Endothelial cell of umbilical vein (primary cell): ENCODE data around the gene WDR18. TPM values are rescaled to one million over a fixed set of nuclear protein-coding genes. Genes with fewer than 3 reads are reported as not detected.

Source experiments
- BruUV-seq: library from RNA; stranded (reverse); fragments of 400-500 nt; replicated peaks from 2 replicates; lab custom pipeline; 2021; lab: Mats Ljungman, UMichigan
- CTCF ChIA-PET: fragments of 300-600, 350-600 bp; sonication (Branson Sonifier 250); formaldehyde crosslinking; loops from one replicate; lab custom pipeline; 2021; ENCODE audit warnings: antibody characterized with exemption, inconsistent platforms; lab: Charles Lee
- POLR2A ChIA-PET: fragments of 300-600, 350-600 bp; sonication (Branson Sonifier 250); formaldehyde crosslinking; loops from one replicate; lab custom pipeline; 2021; ENCODE audit warnings: antibody characterized with exemption, inconsistent platforms; lab: Charles Lee
- DNase-seq: peaks from one replicate; pipeline ENCODE4 v3.0.0-alpha.2; 2011; ENCODE audit warnings: low read depth, low spot score
- FAIRE-seq: peaks from 2 replicates; lab custom pipeline; 2011; peaks lifted over from hg19 to GRCh38; lab: Jason Lieb, UNC
- H2AFZ ChIP-seq: 2 replicates; pipeline ENCODE4 v1.6.0; 2012; ENCODE audit warnings: low read depth, low read length, control low read depth, inconsistent platforms
- H3K27ac ChIP-seq: 2 replicates; pipeline ENCODE4 v1.5.1; 2011; ENCODE audit warnings: low read depth, mild to moderate bottlenecking, control low read depth, low read length, moderate library complexity; ENCODE audit not compliant: insufficient read depth
- H3K27me3 ChIP-seq, 2 experiments: 2 replicates each; pipeline versions ENCODE4 v1.6.0 to v1.6.1; 2011; ENCODE audit warnings: low read length in 2 of 2, mixed read lengths in 1 of 2; ENCODE audit not compliant: control insufficient read depth in 2 of 2, insufficient read depth in 2 of 2
- H3K36me3 ChIP-seq, 2 experiments: 2 replicates in 1 of 2; 3 replicates in 1 of 2; pipeline ENCODE4 v1.5.1; 2011; ENCODE audit warnings: low read length in 2 of 2, mild to moderate bottlenecking in 1 of 2, moderate library complexity in 1 of 2; ENCODE audit not compliant: control insufficient read depth in 2 of 2, insufficient read depth in 2 of 2; ENCODE audit errors: extremely low read depth in 1 of 2
- H3K4me1 ChIP-seq: 3 replicates; pipeline ENCODE4 v1.5.1; 2011; ENCODE audit warnings: mild to moderate bottlenecking, low read length; ENCODE audit not compliant: control insufficient read depth, insufficient read depth; ENCODE audit errors: extremely low read depth
- H3K4me2 ChIP-seq: 2 replicates; pipeline ENCODE4 v1.6.1; 2011; ENCODE audit warnings: low read length, control low read depth, mixed read lengths; ENCODE audit not compliant: insufficient read depth
- H3K4me3 ChIP-seq, 3 experiments: fragments of 200-600 bp in 1 of 3; sonication (generic), shearing (Covaris generic) in 1 of 3; replicated peaks in 1 of 3; 2 replicates each; pipeline ENCODE4 v1.5.1; 2011 to 2016; ENCODE audit warnings: control low read depth in 3 of 3, low read length in 3 of 3, mild to moderate bottlenecking in 2 of 3, inconsistent platforms in 1 of 3, low read depth in 1 of 3, moderate library complexity in 1 of 3; ENCODE audit not compliant: insufficient read depth in 1 of 3
- H3K79me2 ChIP-seq: 2 replicates; pipeline ENCODE4 v1.6.0; 2012; ENCODE audit warnings: low read length, inconsistent platforms; ENCODE audit not compliant: control insufficient read depth, insufficient read depth
- H3K9ac ChIP-seq: replicated peaks from 2 replicates; pipeline ENCODE3; 2011; ENCODE audit warnings: low read length, control low read depth; ENCODE audit not compliant: insufficient read depth; ENCODE audit errors: extremely low read depth
- H3K9me1 ChIP-seq: replicated peaks from 3 replicates; pipeline ENCODE4 v1.6.0; 2011; ENCODE audit warnings: mild to moderate bottlenecking, low read length; ENCODE audit not compliant: control insufficient read depth, insufficient read depth; ENCODE audit errors: extremely low read depth
- H3K9me3 ChIP-seq: replicated peaks from 2 replicates; pipeline ENCODE4 v1.5.1; 2012; ENCODE audit warnings: low read length, inconsistent platforms; ENCODE audit not compliant: control insufficient read depth, insufficient read depth
- H4K20me1 ChIP-seq: replicated peaks from 2 replicates; pipeline ENCODE3; 2011; ENCODE audit warnings: mild to moderate bottlenecking, low read length; ENCODE audit not compliant: control insufficient read depth, insufficient read depth; ENCODE audit errors: extremely low read depth
- EZH2 ChIP-seq: IDR thresholded peaks from 2 replicates; pipeline ENCODE4 v1.6.1; 2012; ENCODE audit warnings: borderline replicate concordance, low read depth, mild to moderate bottlenecking, moderate library complexity, low read length, inconsistent platforms; ENCODE audit not compliant: severe bottlenecking
- FOS ChIP-seq: IDR thresholded peaks from 2 replicates; pipeline ENCODE4 v1.6.1; 2011; ENCODE audit warnings: mild to moderate bottlenecking, low read length, moderate library complexity, borderline replicate concordance; ENCODE audit not compliant: insufficient read depth
- GATA2 ChIP-seq: IDR thresholded peaks from 2 replicates; pipeline ENCODE4 v1.7.0; 2011; ENCODE audit warnings: low read depth, mild to moderate bottlenecking, moderate library complexity, mixed read lengths, low read length; ENCODE audit not compliant: insufficient read length, insufficient read depth
- JUN ChIP-seq: IDR thresholded peaks from 2 replicates; pipeline ENCODE4 v1.6.1; 2011; ENCODE audit warnings: borderline replicate concordance, low read depth; ENCODE audit not compliant: insufficient read length, insufficient read depth
- MAX ChIP-seq: IDR thresholded peaks from 2 replicates; pipeline ENCODE4 v1.6.1; 2011; ENCODE audit not compliant: insufficient read depth, insufficient read length
- MYC ChIP-seq: IDR thresholded peaks from one replicate; pipeline ENCODE4 v1.6.1; 2011; ENCODE audit warnings: mild to moderate bottlenecking, low read depth, low read length
- POLR2A ChIP-seq: IDR thresholded peaks from 2 replicates; pipeline ENCODE4 v1.6.1; 2012; ENCODE audit warnings: low read depth, mild to moderate bottlenecking, control low read depth, low read length
- POLR2AphosphoS5 ChIP-seq: IDR thresholded peaks from 2 replicates; pipeline ENCODE4 v1.6.1; 2012; ENCODE audit warnings: low read depth, mild to moderate bottlenecking, control low read depth, low read length, moderate library complexity; ENCODE audit not compliant: insufficient read depth
- dilution Hi-C: fragments of 300-500 bp; cut with MboI; formaldehyde crosslinking; loops from one replicate; pipeline ENCODE4 v1.15.0; 2019; ENCODE audit warnings: low sequenced_read_pairs; ENCODE audit not compliant: extremely low pct_ligation_motif_present
- intact Hi-C: fragments of 100-400 bp; cut with micrococcal nuclease; formaldehyde crosslinking; loops from one replicate; pipeline ENCODE4 v1.10.0; 2022
- polyA plus RNA-seq, 4 experiments: library from polyadenylated mRNA; depleted of rRNA in 3 of 4; stranded (reverse) in 3 of 4; unstranded in 1 of 4; fragments of >200 nt; gene quantifications; 2 replicates each; pipeline versions ENCODE4 v1.2.1 to v1.2.3, GENCODE V29; 2011 to 2012; ENCODE audit warnings: missing spikeins in 1 of 4
- total RNA-seq: library from RNA; stranded (reverse); gene quantifications from 2 replicates; pipeline ENCODE4 v1.2.3, GENCODE V29; 2021
- TF ChIP-seq, protein P1 (sequence below), 2 donors: IDR thresholded peaks; 1 replicate in 1 of 2; 2 replicates in 1 of 2; pipeline ENCODE4 v1.5.1; 2011; ENCODE audit warnings: low read length in 2 of 2, mild to moderate bottlenecking in 2 of 2, moderate library complexity in 2 of 2, control low read depth in 1 of 2, inconsistent platforms in 1 of 2, low read depth in 1 of 2; ENCODE audit not compliant: insufficient read depth in 1 of 2; ENCODE audit errors: extremely low read depth in 1 of 2

Gene WDR18
- total and polyA plus RNA-seq, 2 donors (not counting 3 experiments of a cell fraction or from before 2014, with no cell fraction given), result 54.8 to 102 TPM

DNA sequence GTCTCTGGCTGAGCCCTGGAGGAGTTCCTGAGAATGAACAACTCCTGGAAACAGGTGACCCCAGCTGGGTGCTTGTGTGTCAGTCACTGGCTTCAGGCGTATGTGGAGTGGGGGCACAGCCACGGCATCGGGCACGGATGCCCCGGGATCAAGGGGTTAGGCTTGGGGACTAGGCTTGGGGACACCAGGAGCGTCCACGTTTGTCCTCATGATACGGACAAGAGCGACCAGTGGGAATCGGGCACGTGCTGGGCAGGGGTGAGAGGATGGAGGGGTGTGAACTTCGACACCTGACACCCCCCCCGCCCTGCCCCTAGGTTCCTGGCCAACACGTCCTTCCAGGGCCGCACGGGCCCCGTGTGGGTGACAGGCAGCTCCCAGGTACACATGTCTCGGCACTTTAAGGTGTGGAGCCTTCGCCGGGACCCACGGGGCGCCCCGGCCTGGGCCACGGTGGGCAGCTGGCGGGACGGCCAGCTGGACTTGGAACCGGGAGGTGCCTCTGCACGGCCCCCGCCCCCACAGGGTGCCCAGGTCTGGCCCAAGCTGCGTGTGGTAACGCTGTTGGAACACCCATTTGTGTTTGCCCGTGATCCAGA, 20.2 kb downstream of the WDR18 start:
- no peak overlapping the region for H3K4me3 ChIP-seq
- no peaks in the 10 kb centered on the region for H3K9me1 ChIP-seq
- no peak for TF ChIP-seq POLR2A
- TF ChIP-seq MAX, result no peak
- no peak for TF ChIP-seq FOS
- no peak for TF ChIP-seq EZH2
- TF ChIP-seq, protein P1, sequence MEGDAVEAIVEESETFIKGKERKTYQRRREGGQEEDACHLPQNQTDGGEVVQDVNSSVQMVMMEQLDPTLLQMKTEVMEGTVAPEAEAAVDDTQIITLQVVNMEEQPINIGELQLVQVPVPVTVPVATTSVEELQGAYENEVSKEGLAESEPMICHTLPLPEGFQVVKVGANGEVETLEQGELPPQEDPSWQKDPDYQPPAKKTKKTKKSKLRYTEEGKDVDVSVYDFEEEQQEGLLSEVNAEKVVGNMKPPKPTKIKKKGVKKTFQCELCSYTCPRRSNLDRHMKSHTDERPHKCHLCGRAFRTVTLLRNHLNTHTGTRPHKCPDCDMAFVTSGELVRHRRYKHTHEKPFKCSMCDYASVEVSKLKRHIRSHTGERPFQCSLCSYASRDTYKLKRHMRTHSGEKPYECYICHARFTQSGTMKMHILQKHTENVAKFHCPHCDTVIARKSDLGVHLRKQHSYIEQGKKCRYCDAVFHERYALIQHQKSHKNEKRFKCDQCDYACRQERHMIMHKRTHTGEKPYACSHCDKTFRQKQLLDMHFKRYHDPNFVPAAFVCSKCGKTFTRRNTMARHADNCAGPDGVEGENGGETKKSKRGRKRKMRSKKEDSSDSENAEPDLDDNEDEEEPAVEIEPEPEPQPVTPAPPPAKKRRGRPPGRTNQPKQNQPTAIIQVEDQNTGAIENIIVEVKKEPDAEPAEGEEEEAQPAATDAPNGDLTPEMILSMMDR (IDR thresholded peaks at IDR 0.05; ENCODE audit: extremely low read depth in 1 of 2, insufficient read depth in 1 of 2, low read depth in 1 of 2, low read length in 2 of 2), result no peak
- no peak for TF ChIP-seq POLR2AphosphoS5
- TF ChIP-seq JUN, result no peak
- no peak for TF ChIP-seq MYC
- TF ChIP-seq GATA2, result no peak
- no TSS peak for BruUV-seq
- dilution Hi-C loops, result no loop called here
- no peak overlapping the region for H3K27ac ChIP-seq
- POLR2A ChIA-PET, result no interaction called here
- H3K79me2 ChIP-seq, result no peaks in the 10 kb centered on the region
- H3K4me1 ChIP-seq, result no peaks in the 10 kb centered on the region
- no peaks in the 10 kb centered on the region for H4K20me1 ChIP-seq
- intact Hi-C loops, result no loop called here
- H3K4me2 ChIP-seq, result no peak overlapping the region
- H3K36me3 ChIP-seq, result no peaks in the 10 kb centered on the region
- no peak for FAIRE-seq
- no peak for DNase-seq
- H2AFZ ChIP-seq, result no peak overlapping the region
- H3K9me3 ChIP-seq, result no peaks in the 10 kb centered on the region
- H3K27me3 ChIP-seq, result peaks cover 6% of the 10 kb centered on the region in 2 experiments
- CTCF ChIA-PET, result interaction anchor here (1.0 kb wide), 1 partner anchor 9 kb away, joined by 3 read pairs; no protein-coding TSS in a partner anchor
- no peak overlapping the region for H3K9ac ChIP-seq
